BJ (cell line): ENCODE results near the gene SERPINA1. TPM values are rescaled to one million over a fixed set of nuclear protein-coding genes. Genes with fewer than 3 reads are reported as not detected.
"Not testable (repeated sequence)": the region's sequence is repeated elsewhere in the genome, so short reads cannot be mapped to it uniquely, and the experiment has no call there.

ENCODE experiments used
- CTCF ChIA-PET: fragments of 350-600 bp; formaldehyde crosslinking; extraction: SDS; loops from one replicate; lab custom pipeline; 2021; ENCODE audit warnings: antibody characterized with exemption, inconsistent platforms; lab: Yijun Ruan, JAX
- POLR2A ChIA-PET: fragments of 300-600 bp; sonication (Branson Sonifier 250); formaldehyde crosslinking; extraction: SDS; loops from one replicate; lab custom pipeline; 2021; ENCODE audit warnings: antibody characterized with exemption; lab: Charles Lee
- DNase-seq: peaks from one replicate; pipeline ENCODE4 v3.0.0-alpha.2; 2011; ENCODE audit warnings: low read depth
- H3K27me3 ChIP-seq: 2 replicates; pipeline ENCODE4 v1.6.0; 2011; ENCODE audit warnings: low read length; ENCODE audit not compliant: control insufficient read depth, insufficient read depth
- H3K36me3 ChIP-seq: 2 replicates; pipeline ENCODE4 v1.5.1; 2011; ENCODE audit warnings: low read length; ENCODE audit not compliant: control insufficient read depth, insufficient read depth
- H3K4me3 ChIP-seq: 2 replicates; pipeline ENCODE4 v1.5.1; 2011; ENCODE audit warnings: low read depth, mild to moderate bottlenecking, control low read depth, low read length
- CTCF ChIP-seq: IDR thresholded peaks from 2 replicates; pipeline ENCODE4 v1.5.1; 2011; ENCODE audit warnings: low read depth, mild to moderate bottlenecking, control low read depth, inconsistent platforms, low read length, moderate library complexity; ENCODE audit not compliant: insufficient read depth
- polyA plus RNA-seq: library from polyadenylated mRNA; depleted of rRNA; stranded (reverse); fragments of >200 nt; gene quantifications from 2 replicates; pipeline ENCODE4 v1.2.3, GENCODE V29; 2011

Gene SERPINA1
- polyA plus RNA-seq, 1 experiment: 0.40 TPM

DNA sequence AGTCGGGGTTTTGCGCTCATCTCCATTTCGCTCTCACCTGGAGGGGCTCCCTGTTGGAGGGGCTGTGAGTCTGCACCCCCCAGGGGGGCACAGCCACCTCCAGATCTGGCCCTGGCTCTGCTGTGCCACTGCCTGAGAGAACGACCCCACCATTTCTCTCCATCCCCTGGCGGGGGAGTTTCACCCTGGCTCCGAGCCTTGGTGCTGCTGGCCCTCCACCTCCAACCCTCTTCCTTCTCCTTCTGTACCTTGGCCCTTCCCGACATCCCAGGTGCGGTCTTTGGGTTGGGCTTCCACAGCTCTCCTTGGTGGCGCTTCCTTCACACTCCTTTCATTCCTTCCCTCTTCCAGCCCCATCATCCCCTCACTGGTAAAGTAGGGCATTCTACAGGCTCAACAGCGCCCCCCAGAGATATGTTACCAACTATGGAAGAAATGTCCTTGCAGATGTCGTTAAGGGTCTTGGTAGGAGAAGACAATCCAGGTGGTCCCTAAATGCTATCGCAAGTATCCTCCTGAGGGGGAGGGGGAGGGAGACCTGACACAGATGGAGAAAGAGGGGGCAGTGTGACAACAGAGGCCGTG is 16.3 kb downstream of the SERPINA1 start:
- POLR2A ChIA-PET: no interaction called here
- Histone ChIP-seq H3K4me3 (no peak overlapping the region), H3K27me3 (no peaks in the 10 kb centered on the region), H3K36me3 (no peaks in the 10 kb centered on the region)
- no peak for TF ChIP-seq CTCF
- CTCF ChIA-PET: interaction anchor here (0.7 kb wide), 1 partner anchor 841 kb away, joined by 3 read pairs; no protein-coding TSS in a partner anchor
- DNase-seq: no peak

GRCh38 chr14:94370524-94370910 is 17.9 kb downstream of the SERPINA1 start:
- ChIA-PET CTCF (no interaction called here), POLR2A (no interaction called here)

DNA sequence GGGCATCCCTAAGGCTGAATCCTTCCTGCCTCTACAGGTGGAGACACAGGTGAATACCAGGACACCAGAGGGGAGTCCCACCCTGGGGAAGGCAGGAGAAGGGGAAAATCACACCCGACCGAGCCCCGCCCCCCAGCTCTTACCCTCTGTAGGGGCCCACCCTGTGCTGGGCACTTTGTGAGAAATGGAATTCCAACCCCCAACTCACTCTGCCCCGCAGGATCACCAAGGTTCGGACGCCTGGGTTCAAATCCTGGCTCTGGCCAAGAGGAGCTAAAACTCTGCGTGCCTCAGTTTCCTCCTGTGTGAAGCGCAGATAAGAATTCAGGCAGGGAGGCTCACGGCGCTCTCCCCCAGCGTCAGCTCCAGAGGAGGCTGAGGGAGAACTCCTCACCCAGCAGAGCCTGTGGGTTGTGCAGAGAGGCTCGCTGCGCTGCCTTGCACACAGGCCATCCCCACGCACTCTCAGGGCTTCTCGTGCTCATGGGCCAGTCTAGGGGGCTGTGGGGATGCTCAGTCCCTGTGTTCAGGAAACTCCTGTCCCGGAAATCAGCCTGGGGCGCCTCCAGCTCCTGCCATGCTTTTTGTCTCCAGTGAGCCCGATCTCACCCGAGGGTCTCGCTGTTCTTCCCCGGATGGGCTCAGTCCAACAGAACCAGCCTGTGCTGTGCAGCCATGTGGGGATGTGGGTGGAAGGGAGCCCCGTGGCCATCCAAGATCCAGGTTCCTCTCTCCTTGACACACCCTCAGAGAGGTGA is 18.5 kb downstream of the SERPINA1 start:
- H3K36me3 ChIP-seq, CTCF ChIA-PET, H3K27me3 ChIP-seq, H3K4me3 ChIP-seq, POLR2A ChIA-PET, DNase-seq: not testable (repeated sequence)

More at GRCh38 chr14:94370524-94370910, 17.9 kb downstream of the SERPINA1 start:
- Histone ChIP-seq H3K27me3 (no peaks in the 10 kb centered on the region), H3K36me3 (no peaks in the 10 kb centered on the region), H3K4me3 (no peak overlapping the region)
- TF ChIP-seq CTCF: no peak
- DNase-seq: no peak

GRCh38 chr14:94368956-94369355 is 19.4 kb downstream of the SERPINA1 start:
- no peaks in the 10 kb centered on the region for H3K27me3 ChIP-seq
- CTCF ChIA-PET: interaction anchor here (1.2 kb wide), 1 partner anchor 42 kb away, joined by 3 read pairs; no protein-coding TSS in a partner anchor

DNA sequence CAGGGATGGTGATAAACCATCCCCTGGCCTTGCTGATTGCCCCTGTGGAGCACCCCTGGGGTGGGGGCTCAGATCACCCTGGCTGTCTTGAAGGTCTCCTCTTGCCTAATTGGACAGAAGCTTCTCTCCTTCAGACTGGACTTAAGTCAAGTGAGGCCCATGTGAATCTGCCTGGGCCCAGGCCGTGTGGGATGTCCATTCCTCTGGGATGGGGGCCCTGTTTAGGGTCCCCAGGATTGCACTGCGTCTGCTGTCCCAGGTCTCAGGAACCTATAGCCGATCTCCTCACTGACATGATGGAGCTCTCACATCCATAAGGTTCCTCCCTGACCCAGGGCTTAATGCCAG is 20.2 kb downstream of the SERPINA1 start:
- POLR2A ChIA-PET: no interaction called here
- CTCF ChIA-PET: interaction anchor here (1.2 kb wide), 1 partner anchor 43 kb away, joined by 3 read pairs; no protein-coding TSS in a partner anchor
- no peaks in the 10 kb centered on the region for H3K27me3 ChIP-seq
- TF ChIP-seq CTCF: no peak
- no peak for DNase-seq
- H3K36me3 ChIP-seq: no peaks in the 10 kb centered on the region
- no peak overlapping the region for H3K4me3 ChIP-seq

More at GRCh38 chr14:94368956-94369355, 19.4 kb downstream of the SERPINA1 start:
- H3K4me3 ChIP-seq: no peak overlapping the region
- H3K36me3 ChIP-seq: no peaks in the 10 kb centered on the region
- no peak for DNase-seq
- POLR2A ChIA-PET: no interaction called here
- no peak for TF ChIP-seq CTCF
